WERI-Rb-1 (cell line): ENCODE data around the gene EDN1.

Experiments
- DNase-seq: peaks from one replicate; pipeline ENCODE4 v3.0.0-alpha.2; 2020
- H3K27ac ChIP-seq: fragments of 250-450 bp; sonication (Bioruptor Pico); 2 replicates; pipeline ENCODE4 v1.5.1; 2020; ENCODE audit warnings: mild to moderate bottlenecking, moderate library complexity
- H3K27me3 ChIP-seq: fragments of 250-450 bp; sonication (Bioruptor Pico); 2 replicates; pipeline ENCODE4 v1.5.1; 2021; ENCODE audit warnings: mild to moderate bottlenecking, low read depth, moderate library complexity; ENCODE audit not compliant: insufficient read depth, severe bottlenecking
- H3K36me3 ChIP-seq: fragments of 250-450 bp; sonication (Bioruptor Pico); 2 replicates; pipeline ENCODE4 v1.5.1; 2020; ENCODE audit warnings: mild to moderate bottlenecking, moderate library complexity
- H3K4me3 ChIP-seq: 2 replicates; pipeline ENCODE4 v1.5.1; 2011; ENCODE audit warnings: low read depth, mild to moderate bottlenecking, control low read depth, low read length
- H3K9me3 ChIP-seq: fragments of 250-450 bp; sonication (Bioruptor Pico); 2 replicates; pipeline ENCODE4 v1.5.1; 2021; ENCODE audit warnings: mild to moderate bottlenecking, moderate library complexity; ENCODE audit not compliant: severe bottlenecking
- CTCF ChIP-seq: IDR thresholded peaks from 2 replicates; pipeline ENCODE4 v1.5.1; 2011; ENCODE audit warnings: low read depth, mild to moderate bottlenecking, control low read depth, inconsistent platforms, low read length

EDN1 gene

GRCh38 chr6:12324748-12325147 lies 34.6 kb downstream of the EDN1 start:
- no peak for TF ChIP-seq CTCF
- Histone ChIP-seq H3K27me3 (no peaks in the 10 kb centered on the region), H3K36me3 (no peaks in the 10 kb centered on the region), H3K4me3 (no peak overlapping the region), H3K9me3 (no peaks in the 10 kb centered on the region), H3K27ac (no peak overlapping the region)
- no peak for DNase-seq

GRCh38 chr6:12325872-12326271 lies 35.7 kb downstream of the EDN1 start:
- Histone ChIP-seq H3K4me3 (no peak overlapping the region), H3K9me3 (no peaks in the 10 kb centered on the region), H3K27ac (no peak overlapping the region), H3K36me3 (no peaks in the 10 kb centered on the region), H3K27me3 (no peaks in the 10 kb centered on the region)
- no peak for DNase-seq
- TF ChIP-seq CTCF, result no peak

- no peak for DNase-seq
- no peak overlapping the region for H3K4me3 ChIP-seq
- H3K9me3 ChIP-seq, result no peaks in the 10 kb centered on the region
- no peaks in the 10 kb centered on the region for H3K27me3 ChIP-seq
- TF ChIP-seq CTCF, result no peak
- no peak overlapping the region for H3K27ac ChIP-seq
- no peaks in the 10 kb centered on the region for H3K36me3 ChIP-seq
These were observed 37.2 kb downstream of the EDN1 start for GRCh38 chr6:12327391-12327790.

- Histone ChIP-seq H3K36me3 (no peaks in the 10 kb centered on the region), H3K4me3 (no peak overlapping the region), H3K9me3 (no peaks in the 10 kb centered on the region), H3K27me3 (no peaks in the 10 kb centered on the region), H3K27ac (no peak overlapping the region)
- no peak for DNase-seq
- no peak for TF ChIP-seq CTCF
These were observed 37.8 kb downstream of the EDN1 start for GRCh38 chr6:12327988-12328387.

GRCh38 chr6:12328701-12329100 lies 38.5 kb downstream of the EDN1 start:
- DNase-seq, result no peak
- no peaks in the 10 kb centered on the region for H3K9me3 ChIP-seq
- H3K4me3 ChIP-seq, result no peak overlapping the region
- TF ChIP-seq CTCF, result no peak
- no peaks in the 10 kb centered on the region for H3K36me3 ChIP-seq
- H3K27ac ChIP-seq, result no peak overlapping the region
- no peaks in the 10 kb centered on the region for H3K27me3 ChIP-seq

- no peak for DNase-seq
- TF ChIP-seq CTCF, result no peak
- Histone ChIP-seq H3K36me3 (no peaks in the 10 kb centered on the region), H3K9me3 (no peaks in the 10 kb centered on the region), H3K27me3 (no peaks in the 10 kb centered on the region), H3K4me3 (no peak overlapping the region), H3K27ac (no peak overlapping the region)
These were observed 41.3 kb downstream of the EDN1 start for GRCh38 chr6:12331474-12331873.
